Measurements from ENCODE around the gene TTC9. TPM values are rescaled to one million over a fixed set of nuclear protein-coding genes. Genes with fewer than 3 reads are reported as not detected.

The TTC9 gene
- polyA plus RNA-seq, 2 of the 4 experiments (the other 2 are of a cell fraction) = 1.3 to 2.0 TPM

DNA sequence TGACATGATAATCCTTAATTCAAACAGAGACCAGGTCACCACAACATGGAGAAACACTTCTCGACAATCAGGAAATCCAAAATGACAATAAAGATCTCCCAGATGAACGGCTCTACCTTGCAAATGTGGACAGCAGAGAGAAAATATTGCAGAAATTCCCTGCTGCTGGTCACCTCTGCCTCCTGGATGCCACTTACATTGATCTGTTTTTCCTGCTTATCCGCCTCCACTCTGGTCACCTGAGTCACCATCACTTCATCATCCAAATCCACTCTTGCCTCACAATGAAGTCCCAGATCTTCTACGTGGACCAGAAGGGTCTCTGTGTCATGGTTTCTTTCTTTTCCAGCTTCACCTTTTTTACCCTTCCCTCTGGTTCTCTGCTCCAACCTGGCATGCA lies 21.1 kb downstream of the TTC9 start:
- TF ChIP-seq RFX5 (IDR thresholded peaks at IDR 0.05) (no peak), EHF (CRISPR knock-in tag; IDR thresholded peaks at IDR 0.05) (no peak)
- TF ChIP-seq, protein P1, sequence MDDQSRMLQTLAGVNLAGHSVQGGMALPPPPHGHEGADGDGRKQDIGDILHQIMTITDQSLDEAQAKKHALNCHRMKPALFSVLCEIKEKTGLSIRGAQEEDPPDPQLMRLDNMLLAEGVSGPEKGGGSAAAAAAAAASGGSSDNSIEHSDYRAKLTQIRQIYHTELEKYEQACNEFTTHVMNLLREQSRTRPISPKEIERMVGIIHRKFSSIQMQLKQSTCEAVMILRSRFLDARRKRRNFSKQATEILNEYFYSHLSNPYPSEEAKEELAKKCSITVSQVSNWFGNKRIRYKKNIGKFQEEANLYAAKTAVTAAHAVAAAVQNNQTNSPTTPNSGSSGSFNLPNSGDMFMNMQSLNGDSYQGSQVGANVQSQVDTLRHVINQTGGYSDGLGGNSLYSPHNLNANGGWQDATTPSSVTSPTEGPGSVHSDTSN (IDR thresholded peaks at IDR 0.05) = no peak
- Histone ChIP-seq H3K4me1 (peaks cover 27% of the 10 kb centered on the region), H3K4me3 (no peak overlapping the region), H3K9me3 (no peaks in the 10 kb centered on the region), H3K27ac (no peak overlapping the region), H3K4me2 (no peak overlapping the region)
- WGBS (ENCODE audit: missing lambda C conversion rate) = 65% methylated on average over 4 of the region's 4 CpGs
- FAIRE-seq (no peak), DNase-seq (ENCODE audit: low read depth in 1 of 2, low spot score in 1 of 2) (no peak), ATAC-seq (no peak)
- ChIA-PET POLR2A (no interaction called here), CTCF (no interaction called here)

DNA sequence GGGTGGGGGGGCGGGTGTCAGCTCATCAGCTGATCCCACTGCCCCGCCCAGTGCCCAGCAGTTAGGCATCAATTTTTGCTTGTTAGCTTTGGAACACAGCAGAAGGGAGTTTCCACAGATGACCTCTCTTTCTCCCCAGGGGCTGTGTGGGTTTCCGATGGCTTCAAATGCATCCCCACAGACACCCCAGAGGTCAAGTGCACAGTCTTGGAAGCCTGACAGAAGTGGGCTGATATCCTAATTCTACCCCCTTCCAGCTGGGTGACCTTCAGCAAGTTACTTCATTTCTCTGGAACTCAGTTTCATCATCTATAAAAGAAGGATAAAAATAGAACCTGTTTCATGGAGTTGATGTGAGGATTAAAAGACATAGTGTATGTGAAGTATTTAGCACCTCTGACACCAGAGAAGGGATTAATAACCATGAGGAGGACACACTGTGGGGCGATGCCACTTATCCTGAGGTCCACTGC lies 22.0 kb downstream of the TTC9 start:
- ATAC-seq = no peak
- CTCF ChIA-PET = interaction anchor here (1.2 kb wide), 1 partner anchor 42 kb away, joined by 4 read pairs; no protein-coding TSS in a partner anchor
- no peak for DNase-seq (ENCODE audit: low read depth in 1 of 2, low spot score in 1 of 2)
- Histone ChIP-seq H3K9me3 (no peaks in the 10 kb centered on the region), H3K27ac (0 out of 6 replicates have a peak overlapping the region, but pooled peaks of 1 of the 2 experiments have one; percentile 32), H3K4me2 (0 out of 3 replicates have a peak overlapping the region, but pooled peaks have one; percentile 1), H3K4me1 (peaks cover 27% of the 10 kb centered on the region), H3K4me3 (no peak overlapping the region)
- FAIRE-seq = no peak
- no peak for TF ChIP-seq HOXB13 (CRISPR knock-in tag; IDR thresholded peaks at IDR 0.05; ENCODE audit: low read depth)
- no peak for TF ChIP-seq NPAS2 (CRISPR knock-in tag; IDR thresholded peaks at IDR 0.05; ENCODE audit: borderline replicate concordance)
- TF ChIP-seq ZFP36 (IDR thresholded peaks at IDR 0.05; ENCODE audit: borderline replicate concordance, partially characterized antibody) = no peak
- TF ChIP-seq CHD2 (IDR thresholded peaks at IDR 0.05; ENCODE audit: low read length, partially characterized antibody) = no peak
- TF ChIP-seq, protein P2, sequence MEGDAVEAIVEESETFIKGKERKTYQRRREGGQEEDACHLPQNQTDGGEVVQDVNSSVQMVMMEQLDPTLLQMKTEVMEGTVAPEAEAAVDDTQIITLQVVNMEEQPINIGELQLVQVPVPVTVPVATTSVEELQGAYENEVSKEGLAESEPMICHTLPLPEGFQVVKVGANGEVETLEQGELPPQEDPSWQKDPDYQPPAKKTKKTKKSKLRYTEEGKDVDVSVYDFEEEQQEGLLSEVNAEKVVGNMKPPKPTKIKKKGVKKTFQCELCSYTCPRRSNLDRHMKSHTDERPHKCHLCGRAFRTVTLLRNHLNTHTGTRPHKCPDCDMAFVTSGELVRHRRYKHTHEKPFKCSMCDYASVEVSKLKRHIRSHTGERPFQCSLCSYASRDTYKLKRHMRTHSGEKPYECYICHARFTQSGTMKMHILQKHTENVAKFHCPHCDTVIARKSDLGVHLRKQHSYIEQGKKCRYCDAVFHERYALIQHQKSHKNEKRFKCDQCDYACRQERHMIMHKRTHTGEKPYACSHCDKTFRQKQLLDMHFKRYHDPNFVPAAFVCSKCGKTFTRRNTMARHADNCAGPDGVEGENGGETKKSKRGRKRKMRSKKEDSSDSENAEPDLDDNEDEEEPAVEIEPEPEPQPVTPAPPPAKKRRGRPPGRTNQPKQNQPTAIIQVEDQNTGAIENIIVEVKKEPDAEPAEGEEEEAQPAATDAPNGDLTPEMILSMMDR (IDR thresholded peaks at IDR 0.05) = no peak
- no peak for TF ChIP-seq HOXB5 (CRISPR knock-in tag; IDR thresholded peaks at IDR 0.05)
- TF ChIP-seq, protein P3, sequence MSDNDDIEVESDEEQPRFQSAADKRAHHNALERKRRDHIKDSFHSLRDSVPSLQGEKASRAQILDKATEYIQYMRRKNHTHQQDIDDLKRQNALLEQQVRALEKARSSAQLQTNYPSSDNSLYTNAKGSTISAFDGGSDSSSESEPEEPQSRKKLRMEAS (IDR thresholded peaks at IDR 0.05) = no peak
- no peak for TF ChIP-seq JUNB (IDR thresholded peaks at IDR 0.05)
- no peak for TF ChIP-seq ZNF302 (CRISPR knock-in tag; IDR thresholded peaks at IDR 0.05)
- TF ChIP-seq FOSB (CRISPR knock-in tag; IDR thresholded peaks at IDR 0.05) = no peak
- TF ChIP-seq MAZ (IDR thresholded peaks at IDR 0.05; ENCODE audit: borderline replicate concordance, low read depth, low read length) = no peak
- TF ChIP-seq, protein P4, sequence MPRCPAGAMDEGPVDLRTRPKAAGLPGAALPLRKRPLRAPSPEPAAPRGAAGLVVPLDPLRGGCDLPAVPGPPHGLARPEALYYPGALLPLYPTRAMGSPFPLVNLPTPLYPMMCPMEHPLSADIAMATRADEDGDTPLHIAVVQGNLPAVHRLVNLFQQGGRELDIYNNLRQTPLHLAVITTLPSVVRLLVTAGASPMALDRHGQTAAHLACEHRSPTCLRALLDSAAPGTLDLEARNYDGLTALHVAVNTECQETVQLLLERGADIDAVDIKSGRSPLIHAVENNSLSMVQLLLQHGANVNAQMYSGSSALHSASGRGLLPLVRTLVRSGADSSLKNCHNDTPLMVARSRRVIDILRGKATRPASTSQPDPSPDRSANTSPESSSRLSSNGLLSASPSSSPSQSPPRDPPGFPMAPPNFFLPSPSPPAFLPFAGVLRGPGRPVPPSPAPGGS (IDR thresholded peaks at IDR 0.05) = no peak
- TF ChIP-seq HDAC2 (IDR thresholded peaks at IDR 0.05) = no peak
- TF ChIP-seq RNF2 (IDR thresholded peaks at IDR 0.05; ENCODE audit: borderline replicate concordance, low read depth) = no peak
- TF ChIP-seq SMC3 (IDR thresholded peaks at IDR 0.05) = no peak
- POLR2A ChIA-PET = no interaction called here
- WGBS (ENCODE audit: missing lambda C conversion rate) = 54% methylated on average over 4 of the region's 4 CpGs

DNA sequence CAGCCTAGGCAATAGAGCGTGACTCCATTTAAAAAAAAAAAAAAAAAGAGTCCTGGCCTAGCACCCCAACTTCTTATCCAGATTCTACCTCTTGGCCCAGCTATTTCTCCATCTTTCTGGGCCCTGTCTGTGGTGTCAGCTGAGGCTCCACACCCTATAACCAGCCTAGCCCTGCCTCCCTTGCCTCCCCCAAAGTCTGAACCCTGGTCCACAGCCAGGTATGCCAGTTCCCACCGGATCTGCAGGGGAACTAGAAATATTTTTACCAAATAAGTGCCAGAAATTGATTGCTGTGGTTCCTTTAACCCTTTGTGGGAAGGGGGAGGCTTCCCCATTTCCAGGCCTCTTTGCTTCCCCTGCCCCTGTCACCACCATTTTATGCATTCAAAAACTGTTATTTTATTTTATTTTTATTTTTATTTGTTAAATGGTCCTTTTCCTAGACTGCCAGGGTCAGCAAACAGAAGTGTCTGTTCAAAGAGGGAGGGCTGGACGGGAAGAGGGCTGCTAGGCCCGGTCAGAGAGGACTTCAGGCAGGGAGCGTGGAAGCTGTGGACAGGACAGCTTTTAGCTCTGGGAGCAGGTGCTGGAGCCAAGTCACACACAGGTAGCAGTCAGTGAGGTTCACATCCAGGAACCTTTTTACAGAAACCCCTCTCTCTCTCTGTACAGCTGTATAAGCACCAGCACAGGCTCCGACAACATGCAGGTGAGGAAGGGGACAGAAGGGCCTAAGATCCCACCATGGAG lies 23.2 kb downstream of the TTC9 start:
- no peak for FAIRE-seq
- DNase-seq (ENCODE audit: low read depth in 1 of 2, low spot score in 1 of 2) = no peak
- Histone ChIP-seq H3K4me1 (peaks cover 27% of the 10 kb centered on the region), H3K9me3 (no peaks in the 10 kb centered on the region), H3K4me2 (peak overlapping the region; percentile 49; the same call in 1 of the 3 replicates), H3K4me3 (no peak overlapping the region), H3K27ac (peak overlapping the region in 1 of 2 experiments; percentile 23; a peak in 3 of 6 replicates)
- no peak for ATAC-seq
- CTCF ChIA-PET = interaction anchor here (0.7 to 1.2 kb wide), 4 partner anchors 9 to 49 kb away, joined by 3 to 4 read pairs (median 4); no protein-coding TSS in a partner anchor
- TF ChIP-seq KDM1A (IDR thresholded peaks at IDR 0.05; ENCODE audit: low read depth) (no peak), RNF2 (IDR thresholded peaks at IDR 0.05; ENCODE audit: borderline replicate concordance, low read depth) (no peak), E2F6 (IDR thresholded peaks at IDR 0.05; ENCODE audit: borderline replicate concordance, low read depth) (no peak), EP300 (IDR thresholded peaks at IDR 0.05) (no peak), RARB (CRISPR knock-in tag; IDR thresholded peaks at IDR 0.05) (no peak), HES2 (IDR thresholded peaks at IDR 0.05) (no peak), KDM5A (IDR thresholded peaks at IDR 0.05) (no peak)
- POLR2A ChIA-PET = no interaction called here
- whole genome bisulfite sequencing (ENCODE audit: missing lambda C conversion rate) = 84% methylated on average over 6 of the region's 6 CpGs
